Psoas muscle (tissue), 8 donors: ENCODE results near the gene C1QB. TPM values are rescaled to one million over a fixed set of nuclear protein-coding genes. Genes with fewer than 3 reads are reported as not detected.
"Not testable (repeated sequence)": the region's sequence is repeated elsewhere in the genome, so short reads cannot be mapped to it uniquely, and the experiment has no call there.

ENCODE experiments used
- ATAC-seq, 4 donors: fragments of 200-7000 bp; cut with Tn5 transposase; one replicate each; pipeline ENCODE4 v1.9.1; 2020; ENCODE audit warnings: moderate library complexity in 3 of 4, mild to moderate bottlenecking in 2 of 4
- DNase-seq, 2 donors: peaks; one replicate each; pipeline ENCODE4 v3.0.0-alpha.2; 2020
- H3K27ac ChIP-seq: fragments of 200-600 bp; one replicate; pipeline ENCODE4 v1.8.0; 2022
- H3K27me3 ChIP-seq, 3 donors: fragments of 200-600 bp in 1 of 3; one replicate each; pipeline versions ENCODE4 v1.6.1 to v1.8.0; 2013 to 2022; ENCODE audit warnings: low read length in 2 of 3, mild to moderate bottlenecking in 2 of 3, moderate library complexity in 1 of 3; ENCODE audit not compliant: insufficient read depth in 3 of 3
- H3K36me3 ChIP-seq, 2 donors: fragments of 200-600 bp in 1 of 2; one replicate each; pipeline versions ENCODE4 v1.6.1 to v1.8.0; 2013 to 2022; ENCODE audit warnings: low read depth in 1 of 2, mild to moderate bottlenecking in 1 of 2, moderate library complexity in 1 of 2; ENCODE audit not compliant: insufficient read depth in 1 of 2
- H3K4me1 ChIP-seq: fragments of 200-600 bp; one replicate; pipeline ENCODE4 v1.8.0; 2022
- H3K4me3 ChIP-seq: fragments of 200-600 bp; one replicate; pipeline ENCODE4 v1.8.0; 2022; ENCODE audit warnings: mild to moderate bottlenecking
- H3K9me3 ChIP-seq: fragments of 200-600 bp; one replicate; pipeline ENCODE4 v1.8.0; 2022
- CTCF ChIP-seq: fragments of 200-600 bp; IDR thresholded peaks from one replicate; pipeline ENCODE4 v1.8.0; 2022; ENCODE audit warnings: antibody characterized with exemption
- WGBS, 3 donors: extraction: QIAGEN DNeasy Blood & Tissue Kit; methylation state at CpG; one replicate each; pipeline versions ENCODE4 v1.1.6 to v1.1.7; 2013; 5-methylcytosine and 5-hydroxymethylcytosine counted together
- intact Hi-C, 2 donors: fragments of 100-400 bp; cut with DNase I; formaldehyde crosslinking; loops; one replicate each; pipeline versions ENCODE4 v1.11.0 to v1.14.2; 2022
- polyA plus RNA-seq, 3 donors: library from polyadenylated mRNA; stranded (reverse); fragments of 200-250 nt; gene quantifications; one replicate each; pipeline ENCODE4 v1.2.3, GENCODE V29; 2013
- total RNA-seq, 4 donors: library from RNA; stranded (reverse); fragmentation: NEBNext Ultra II Directional in 2 of 4; extraction: Animal tissue kit (Norgen Biotek cat#: 25700) in 2 of 4; gene quantifications; one replicate each; pipeline versions ENCODE4 v1.2.1 to v1.2.4, GENCODE V29; 2021 to 2023
- donor health status: healthy with polysubstance abuse.
- donor health status: DM: no; HTN: no; CAD: no; lungs with moderate emphysema.
- donor health status: Bipolar disorder and iron deficiency.
- donor health status: healthy.
- donor health status: DM: yes; HTN: yes; CAD: no.
- donor health status: DM: no; HTN: no; CAD: no.
- donor health status: DM: no; HTN: no; CAD: no.
- donor health status: DM: yes; HTN: yes; CAD: no.

Gene C1QB
- total and polyA plus RNA-seq, 7 donors = 14.8 to 47.6 (median 25.6) TPM

- H3K4me1 ChIP-seq = no peaks in the 10 kb centered on the region
- DNase-seq = no peak
- no peak overlapping the region for H3K27ac ChIP-seq
- H3K4me3 ChIP-seq = no peak overlapping the region
- intact Hi-C loops = loop anchor here (5.0 to 10.0 kb wide), 2 partner anchors 262 to 265 kb away; no protein-coding TSS in a partner anchor
- H3K27me3 ChIP-seq = peaks cover 0 to 2% (median 0%) of the 10 kb centered on the region in 3 donors
- no peaks in the 10 kb centered on the region for H3K9me3 ChIP-seq
- H3K36me3 ChIP-seq = no peaks in the 10 kb centered on the region
- no peak for ATAC-seq
- WGBS, 3 donors = 58 to 61% (median 59%) methylated on average over 14 of the region's 14 CpGs
- no peak for TF ChIP-seq CTCF
These were observed 46.9 kb downstream of the C1QB start for GRCh38 chr1:22699681-22700520.

DNA sequence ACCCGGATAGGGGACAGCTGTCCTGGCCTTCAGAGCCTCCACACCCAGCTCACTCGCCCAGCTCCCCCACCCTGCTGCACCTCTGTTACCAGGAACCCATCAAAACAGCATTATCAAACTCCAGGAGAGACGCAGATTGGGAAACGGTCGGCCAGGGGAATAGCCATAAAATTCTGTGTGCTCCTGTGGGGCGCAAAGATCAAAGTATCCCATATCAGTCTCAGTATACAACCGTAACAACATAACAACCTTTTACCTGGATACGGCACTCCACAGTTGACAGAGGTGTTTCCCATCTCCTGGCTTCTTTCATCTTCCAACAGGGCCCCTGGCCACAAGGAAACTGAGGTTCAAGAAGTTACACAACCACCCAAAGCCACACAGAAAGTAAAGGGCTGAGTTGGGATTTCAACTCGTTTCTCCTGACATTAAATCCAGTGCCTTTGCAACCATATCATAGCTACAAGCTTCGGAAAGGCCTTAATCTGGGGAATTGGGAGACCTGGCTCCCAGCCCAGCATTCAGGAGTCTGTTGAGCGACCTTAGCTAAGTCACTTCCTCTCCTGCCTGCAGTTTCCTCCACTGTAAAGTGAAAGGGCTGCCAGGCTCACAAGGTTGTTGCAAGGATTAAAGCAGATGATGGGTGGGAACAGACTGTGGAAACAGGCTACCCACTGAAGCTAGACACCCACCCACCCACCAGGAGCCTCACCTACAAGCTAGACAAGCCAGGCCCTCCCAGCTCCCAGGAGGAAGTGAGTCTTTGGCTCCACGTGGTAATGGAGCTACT lies 49.5 kb downstream of the C1QB start:
- DNase-seq = no peak
- Histone ChIP-seq H3K4me1 (no peaks in the 10 kb centered on the region), H3K27ac (no peak overlapping the region), H3K36me3 (no peaks in the 10 kb centered on the region), H3K4me3 (no peak overlapping the region), H3K27me3 (no peaks in the 10 kb centered on the region), H3K9me3 (no peaks in the 10 kb centered on the region)
- intact Hi-C loops = loop anchor here (5.0 to 10.0 kb wide), 2 partner anchors 260 to 262 kb away; no protein-coding TSS in a partner anchor
- TF ChIP-seq CTCF = no peak
- 49 to 51% (median 51%) methylated on average over 12 of the region's 12 CpGs for WGBS, 3 donors
- ATAC-seq = no peak

- DNase-seq = peak; percentile 79 to 85
- no peak overlapping the region for H3K27ac ChIP-seq
- no peak overlapping the region for H3K4me3 ChIP-seq
- H3K4me1 ChIP-seq = no peaks in the 10 kb centered on the region
- no peaks in the 10 kb centered on the region for H3K9me3 ChIP-seq
- WGBS, 3 donors = 70 to 79% (median 73%) methylated on average over 2 of the region's 2 CpGs
- peaks cover 0 to 8% (median 0%) of the 10 kb centered on the region in 3 donors for H3K27me3 ChIP-seq
- intact Hi-C loops = loop anchor here (1.0 to 10.0 kb wide), 4 partner anchors 183 to 260 kb away; no protein-coding TSS in a partner anchor
- ATAC-seq = peak; percentile 94 to 97 (median 94)
- no peaks in the 10 kb centered on the region for H3K36me3 ChIP-seq
- peak; percentile 94 for TF ChIP-seq CTCF
These were observed 51.5 kb downstream of the C1QB start for GRCh38 chr1:22704440-22705067.

DNA sequence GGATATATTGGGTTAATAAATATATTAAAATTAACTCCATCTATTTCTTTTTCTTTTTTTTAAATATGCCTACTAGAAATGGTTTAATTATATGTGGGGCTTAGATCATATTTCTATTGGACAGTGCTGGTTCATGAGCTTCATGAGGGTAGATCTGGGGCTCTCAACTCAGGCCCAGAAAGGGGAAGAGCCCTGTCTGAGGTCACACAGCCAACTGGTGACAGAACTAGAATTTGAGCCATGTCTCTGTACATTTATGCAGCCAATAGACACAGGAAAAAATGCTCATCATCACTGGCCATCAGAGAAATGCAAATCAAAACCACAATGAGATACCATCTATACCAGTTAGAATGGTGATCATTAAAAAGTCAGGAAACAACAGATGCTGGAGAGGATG lies 52.5 kb downstream of the C1QB start:
- Histone ChIP-seq H3K27me3 (peaks cover 0 to 16% (median 0%) of the 10 kb centered on the region in 3 donors), H3K4me3 (no peak overlapping the region), H3K9me3 (no peaks in the 10 kb centered on the region), H3K36me3 (no peaks in the 10 kb centered on the region), H3K27ac (no peak overlapping the region), H3K4me1 (no peaks in the 10 kb centered on the region)
- ATAC-seq (no peak), DNase-seq (no peak)
- TF ChIP-seq CTCF = no peak
- intact Hi-C loops = loop anchor here in 1 of 2 donors (5.0 to 10.0 kb wide), 2 partner anchors 182 to 259 kb away; no protein-coding TSS in a partner anchor

GRCh38 chr1:22706100-22706499 lies 53.1 kb downstream of the C1QB start:
- not testable (repeated sequence) for ATAC-seq, H3K9me3 ChIP-seq, H3K27ac ChIP-seq, H3K4me1 ChIP-seq, H3K36me3 ChIP-seq, DNase-seq, H3K4me3 ChIP-seq
- H3K27me3 ChIP-seq = peaks cover 0 to 16% (median 0%) of the 10 kb centered on the region in 3 donors
- 78 to 93% (median 86%) methylated on average over 4 of the region's 4 CpGs for WGBS, 3 donors
- intact Hi-C loops = loop anchor here in 1 of 2 donors (5.0 to 10.0 kb wide), 2 partner anchors 181 to 259 kb away; no protein-coding TSS in a partner anchor
